IMR-90 (cell line): ENCODE data around the gene COX6A2. TPM values are rescaled to one million over a fixed set of nuclear protein-coding genes. Genes with fewer than 3 reads are reported as not detected.

Experiments used
- ATAC-seq: fragments of 200-7000 bp; cut with Tn5 transposase; 2 replicates; pipeline ENCODE4 v1.9.1; 2020; ENCODE audit warnings: low read depth, mild to moderate bottlenecking, moderate library complexity
- BruUV-seq: library from RNA; stranded (reverse); fragments of 400-500 nt; replicated peaks from 2 replicates; lab custom pipeline; 2021; lab: Mats Ljungman, UMichigan
- CTCF ChIA-PET: fragments of 300-600 bp; formaldehyde crosslinking; extraction: SDS; loops from one replicate; lab custom pipeline; 2021; ENCODE audit warnings: antibody characterized with exemption; lab: Yijun Ruan, JAX
- POLR2A ChIA-PET: fragments of 300-600 bp; sonication (Branson Sonifier 250); formaldehyde crosslinking; loops from one replicate; lab custom pipeline; 2022; ENCODE audit warnings: antibody characterized with exemption; ENCODE audit not compliant: unreplicated experiment; lab: Charles Lee
- DNase-seq: peaks from one replicate; pipeline ENCODE4 v3.0.0; 2013
- H2AFZ ChIP-seq: replicated peaks from 2 replicates; pipeline ENCODE3; 2013; ENCODE audit warnings: low read length, mild to moderate bottlenecking; ENCODE audit not compliant: poor library complexity
- H2AK5ac ChIP-seq: 2 replicates; pipeline ENCODE4 v1.6.1; 2013; ENCODE audit warnings: low read depth, low read length, inconsistent platforms
- H2AK9ac ChIP-seq: replicated peaks from 2 replicates; pipeline ENCODE3; 2013; ENCODE audit warnings: mild to moderate bottlenecking, low read depth, low read length, moderate library complexity; ENCODE audit not compliant: poor library complexity
- H2BK120ac ChIP-seq: 2 replicates; pipeline ENCODE4 v1.6.1; 2013; ENCODE audit warnings: low read depth, low read length, inconsistent platforms
- H2BK15ac ChIP-seq: 3 replicates; pipeline ENCODE4 v1.6.1; 2013; ENCODE audit warnings: low read depth, low read length, inconsistent platforms
- H2BK20ac ChIP-seq: 2 replicates; pipeline ENCODE4 v1.6.1; 2013; ENCODE audit warnings: low read depth, mild to moderate bottlenecking, inconsistent platforms, low read length, moderate library complexity
- H2BK5ac ChIP-seq: 2 replicates; pipeline ENCODE4 v1.6.1; 2013; ENCODE audit warnings: mild to moderate bottlenecking, low read depth, low read length, inconsistent platforms; ENCODE audit not compliant: poor library complexity, severe bottlenecking
- H3K14ac ChIP-seq: replicated peaks from 2 replicates; pipeline ENCODE4 v1.6.1; 2013; ENCODE audit warnings: low read depth, low read length, inconsistent platforms
- H3K18ac ChIP-seq: 2 replicates; pipeline ENCODE4 v1.6.1; 2013; ENCODE audit warnings: low read depth, low read length, control low read depth
- H3K23ac ChIP-seq: 2 replicates; pipeline ENCODE4 v1.6.1; 2013; ENCODE audit warnings: low read depth, low read length, inconsistent platforms
- H3K27ac ChIP-seq: 2 replicates; pipeline ENCODE4 v1.5.1; 2013; ENCODE audit warnings: mild to moderate bottlenecking, control low read depth, low read length; ENCODE audit not compliant: insufficient read depth
- H3K27me3 ChIP-seq: 2 replicates; pipeline ENCODE4 v1.6.1; 2013; ENCODE audit warnings: low read length; ENCODE audit not compliant: control insufficient read depth, insufficient read depth
- H3K36me3 ChIP-seq: 2 replicates; pipeline ENCODE4 v1.6.1; 2013; ENCODE audit warnings: low read length, mixed read lengths; ENCODE audit not compliant: control insufficient read depth, insufficient read depth
- H3K4ac ChIP-seq: 2 replicates; pipeline ENCODE4 v1.6.1; 2013; ENCODE audit warnings: low read depth, low read length, inconsistent platforms
- H3K4me1 ChIP-seq: 2 replicates; pipeline ENCODE4 v1.6.1; 2013; ENCODE audit warnings: low read length, mixed read lengths; ENCODE audit not compliant: control insufficient read depth, insufficient read depth
- H3K4me2 ChIP-seq: 2 replicates; pipeline ENCODE4 v1.6.1; 2013; ENCODE audit warnings: low read depth, mild to moderate bottlenecking, control low read depth, low read length, moderate library complexity
- H3K4me3 ChIP-seq: 2 replicates; pipeline ENCODE4 v1.5.1; 2013; ENCODE audit warnings: low read depth, mild to moderate bottlenecking, control low read depth, low read length, moderate library complexity; ENCODE audit not compliant: insufficient read depth
- H3K56ac ChIP-seq: 2 replicates; pipeline ENCODE4 v1.6.1; 2013; ENCODE audit warnings: low read length, inconsistent platforms; ENCODE audit not compliant: insufficient read depth; ENCODE audit errors: extremely low read depth
- H3K79me1 ChIP-seq, 2 experiments: 2 replicates each; pipeline ENCODE4 v1.6.1; 2013; ENCODE audit warnings: low read length in 2 of 2, inconsistent platforms in 1 of 2, low read depth in 1 of 2
- H3K9ac ChIP-seq: 2 replicates; pipeline ENCODE4 v1.6.1; 2013; ENCODE audit warnings: low read depth, low read length, control low read depth
- H3K9me1 ChIP-seq: 2 replicates; pipeline ENCODE4 v1.6.1; 2013; ENCODE audit warnings: low read length, inconsistent platforms; ENCODE audit not compliant: insufficient read depth
- H3K9me3 ChIP-seq: 2 replicates; pipeline ENCODE4 v1.6.1; 2013; ENCODE audit warnings: low read length; ENCODE audit not compliant: control insufficient read depth, insufficient read depth
- H4K20me1 ChIP-seq: 2 replicates; pipeline ENCODE4 v1.6.1; 2013; ENCODE audit warnings: low read length, inconsistent platforms; ENCODE audit not compliant: insufficient read depth
- H4K5ac ChIP-seq: 2 replicates; pipeline ENCODE4 v1.6.1; 2013; ENCODE audit warnings: mild to moderate bottlenecking, low read depth, low read length, control low read depth
- H4K8ac ChIP-seq, 2 experiments: 2 replicates each; pipeline ENCODE4 v1.6.1; 2013; ENCODE audit warnings: low read depth in 2 of 2, low read length in 2 of 2, control low read depth in 1 of 2, inconsistent platforms in 1 of 2
- H4K91ac ChIP-seq: 2 replicates; pipeline ENCODE4 v1.6.1; 2013; ENCODE audit warnings: low read depth, low read length, inconsistent platforms; ENCODE audit not compliant: insufficient read depth
- BHLHE40 ChIP-seq: fragments of 150-350 bp; IDR thresholded peaks from 2 replicates; pipeline ENCODE4 v1.6.1; 2016; ENCODE audit warnings: mild to moderate bottlenecking, low read depth, low read length
- CEBPB ChIP-seq: IDR thresholded peaks from 2 replicates; pipeline ENCODE4 v1.6.1; 2012; ENCODE audit warnings: low read depth, low read length, improper control_type of control experiment
- CHD1 ChIP-seq: IDR thresholded peaks from 2 replicates; pipeline ENCODE4 v1.6.1; 2012; ENCODE audit warnings: low read depth, low read length, improper control_type of control experiment
- FOS ChIP-seq: fragments of 150-350 bp; IDR thresholded peaks from 2 replicates; pipeline ENCODE4 v1.6.1; 2016; ENCODE audit warnings: low read depth, low read length
- MAFK ChIP-seq: IDR thresholded peaks from 2 replicates; pipeline ENCODE4 v1.6.1; 2012; ENCODE audit warnings: low read depth, low read length, improper control_type of control experiment
- MAZ ChIP-seq: IDR thresholded peaks from 2 replicates; pipeline ENCODE4 v1.6.1; 2012; ENCODE audit warnings: low read depth, mild to moderate bottlenecking, low read length, improper control_type of control experiment, moderate library complexity, borderline replicate concordance
- MXI1 ChIP-seq: IDR thresholded peaks from 2 replicates; pipeline ENCODE4 v1.6.1; 2012; ENCODE audit warnings: low read depth, mild to moderate bottlenecking, low read length, moderate library complexity, borderline replicate concordance
- NFE2L2 ChIP-seq: fragments of 150-350 bp; IDR thresholded peaks from 2 replicates; pipeline ENCODE4 v1.6.1; 2016; ENCODE audit warnings: low read depth, mild to moderate bottlenecking, low read length
- POLR2A ChIP-seq: IDR thresholded peaks from 2 replicates; pipeline ENCODE4 v1.6.1; 2012; ENCODE audit warnings: mild to moderate bottlenecking, low read depth, low read length
- RAD21 ChIP-seq: IDR thresholded peaks from 2 replicates; pipeline ENCODE4 v1.6.1; 2012; ENCODE audit warnings: low read length, improper control_type of control experiment
- RCOR1 ChIP-seq: IDR thresholded peaks from 2 replicates; pipeline ENCODE4 v1.6.1; 2012; ENCODE audit warnings: mild to moderate bottlenecking, low read length, improper control_type of control experiment; ENCODE audit not compliant: insufficient replicate concordance
- RFX5 ChIP-seq: IDR thresholded peaks from 2 replicates; pipeline ENCODE4 v1.8.0; 2012; ENCODE audit warnings: low read depth, mild to moderate bottlenecking, low read length, moderate library complexity
- SMC3 ChIP-seq: fragments of 150-350 bp; IDR thresholded peaks from 2 replicates; pipeline ENCODE4 v1.6.1; 2016; ENCODE audit warnings: low read depth, mild to moderate bottlenecking, antibody characterized with exemption, low read length, moderate library complexity
- USF2 ChIP-seq: fragments of 150-350 bp; IDR thresholded peaks from 2 replicates; pipeline ENCODE4 v1.6.1; 2017; ENCODE audit warnings: mild to moderate bottlenecking, antibody characterized with exemption, low read length, low read depth
- WGBS, 2 experiments: methylation state at CpG; one replicate each; pipeline versions ENCODE4 v1.1.5 to v1.1.7; 2013; ENCODE audit warnings: missing lambda C conversion rate in 2 of 2; ENCODE audit not compliant: insufficient read length in 1 of 2; ENCODE audit errors: extremely low coverage in 2 of 2; 5-methylcytosine and 5-hydroxymethylcytosine counted together
- dilution Hi-C: fragments of 300-500 bp; cut with HindIII; formaldehyde crosslinking; loops from one replicate; pipeline ENCODE4 v1.14.3; 2018; ENCODE audit warnings: low sequenced_read_pairs; ENCODE audit not compliant: unreplicated experiment
- in situ Hi-C: fragments of 300-500 bp; cut with MboI; formaldehyde crosslinking; loops from 3 replicates; pipeline ENCODE4 v1.14.3; 2019; ENCODE audit warnings: low sequenced_read_pairs, inconsistent platforms, mixed read lengths
- intact Hi-C: fragments of 100-400 bp; cut with micrococcal nuclease; formaldehyde crosslinking; loops from 2 replicates; pipeline ENCODE4 v1.10.0; 2022
- polyA plus RNA-seq, 3 experiments: library from polyadenylated mRNA; depleted of rRNA; stranded (reverse); fragments of >200 nt; gene quantifications; 2 replicates each; pipeline ENCODE4 v1.2.3, GENCODE V29; 2012; ENCODE audit warnings: low replicate concordance in 1 of 3
- total RNA-seq: library from RNA; depleted of rRNA; stranded (reverse); fragments of >200 nt; gene quantifications from 2 replicates; pipeline ENCODE4 v1.2.3, GENCODE V29; 2012
- TF ChIP-seq, protein P1 (sequence below): fragments of 150-350 bp; IDR thresholded peaks from 2 replicates; pipeline ENCODE4 v1.6.1; 2016; ENCODE audit warnings: low read depth, mild to moderate bottlenecking, low read length, moderate library complexity, borderline replicate concordance
- TF ChIP-seq, protein P2 (sequence below): conservative IDR thresholded peaks from 2 replicates; pipeline ENCODE4 v1.5.1; 2012; ENCODE audit warnings: mild to moderate bottlenecking, low read depth, low read length, improper control_type of control experiment

The COX6A2 gene
- total and polyA plus RNA-seq, 2 of the 4 experiments (the other 2 are of a cell fraction) = not detected

GRCh38 chr16:31465788-31466370 is 37.7 kb upstream of the COX6A2 start:
- no TSS peak for BruUV-seq
- H4K20me1 ChIP-seq = no peaks in the 10 kb centered on the region
- no peak overlapping the region for H3K9ac ChIP-seq
- peaks cover 2% of the 10 kb centered on the region; the same call in 1 of the 2 replicates for H3K4me1 ChIP-seq
- H3K27me3 ChIP-seq = no peaks in the 10 kb centered on the region
- no peak overlapping the region for H2AK5ac ChIP-seq
- WGBS, 2 experiments = 86% methylated on average over 1 of the region's 20 CpGs; no CpG with 5 or more reads in 1 of the 2 experiments
- in situ Hi-C loops = loop anchor here (10.0 to 25.0 kb wide), 2 partner anchors 391 to 396 kb away; partner anchors contain the start of genes ZNF267, ZNF646 and ZNF668
- H2BK20ac ChIP-seq = no peak overlapping the region
- peaks cover 30% of the 10 kb centered on the region for H3K36me3 ChIP-seq
- H3K27ac ChIP-seq = no peak overlapping the region
- H3K4me2 ChIP-seq = no peak overlapping the region
- H4K5ac ChIP-seq = no peak overlapping the region
- H3K14ac ChIP-seq = no peak overlapping the region
- H3K23ac ChIP-seq = no peak overlapping the region
- peak overlapping the region; percentile 65 for H2AK9ac ChIP-seq
- H2BK5ac ChIP-seq = no peak overlapping the region
- no peak overlapping the region for H2BK120ac ChIP-seq
- intact Hi-C loops = no loop called here
- H3K56ac ChIP-seq = no peak overlapping the region
- peaks cover 6 to 15% of the 10 kb centered on the region in 2 experiments; a peak in 3 of 4 replicates for H3K79me1 ChIP-seq
- no peak overlapping the region for H2BK15ac ChIP-seq
- H3K9me1 ChIP-seq = 0 out of 2 replicates have a peak, but pooled peaks cover 7% of the 10 kb centered on the region
- ChIA-PET CTCF (no interaction called here), POLR2A (no interaction called here)
- no peak overlapping the region for H2AFZ ChIP-seq
- H3K4me3 ChIP-seq = no peak overlapping the region
- DNase-seq (no peak), ATAC-seq (no peak)
- dilution Hi-C loops = no loop called here
- H4K8ac ChIP-seq = no peak overlapping the region
- no peak overlapping the region for H4K91ac ChIP-seq
- H3K4ac ChIP-seq = no peak overlapping the region
- TF ChIP-seq BHLHE40 (no peak), POLR2A (no peak), USF2 (no peak), MAZ (no peak), MXI1 (no peak), RFX5 (no peak), NFE2L2 (no peak), FOS (no peak), RAD21 (no peak), MAFK (no peak), CEBPB (no peak), RCOR1 (no peak), SMC3 (no peak), CHD1 (no peak)
- TF ChIP-seq, protein P1, sequence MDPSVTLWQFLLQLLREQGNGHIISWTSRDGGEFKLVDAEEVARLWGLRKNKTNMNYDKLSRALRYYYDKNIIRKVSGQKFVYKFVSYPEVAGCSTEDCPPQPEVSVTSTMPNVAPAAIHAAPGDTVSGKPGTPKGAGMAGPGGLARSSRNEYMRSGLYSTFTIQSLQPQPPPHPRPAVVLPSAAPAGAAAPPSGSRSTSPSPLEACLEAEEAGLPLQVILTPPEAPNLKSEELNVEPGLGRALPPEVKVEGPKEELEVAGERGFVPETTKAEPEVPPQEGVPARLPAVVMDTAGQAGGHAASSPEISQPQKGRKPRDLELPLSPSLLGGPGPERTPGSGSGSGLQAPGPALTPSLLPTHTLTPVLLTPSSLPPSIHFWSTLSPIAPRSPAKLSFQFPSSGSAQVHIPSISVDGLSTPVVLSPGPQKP = no peak
- TF ChIP-seq, protein P2, sequence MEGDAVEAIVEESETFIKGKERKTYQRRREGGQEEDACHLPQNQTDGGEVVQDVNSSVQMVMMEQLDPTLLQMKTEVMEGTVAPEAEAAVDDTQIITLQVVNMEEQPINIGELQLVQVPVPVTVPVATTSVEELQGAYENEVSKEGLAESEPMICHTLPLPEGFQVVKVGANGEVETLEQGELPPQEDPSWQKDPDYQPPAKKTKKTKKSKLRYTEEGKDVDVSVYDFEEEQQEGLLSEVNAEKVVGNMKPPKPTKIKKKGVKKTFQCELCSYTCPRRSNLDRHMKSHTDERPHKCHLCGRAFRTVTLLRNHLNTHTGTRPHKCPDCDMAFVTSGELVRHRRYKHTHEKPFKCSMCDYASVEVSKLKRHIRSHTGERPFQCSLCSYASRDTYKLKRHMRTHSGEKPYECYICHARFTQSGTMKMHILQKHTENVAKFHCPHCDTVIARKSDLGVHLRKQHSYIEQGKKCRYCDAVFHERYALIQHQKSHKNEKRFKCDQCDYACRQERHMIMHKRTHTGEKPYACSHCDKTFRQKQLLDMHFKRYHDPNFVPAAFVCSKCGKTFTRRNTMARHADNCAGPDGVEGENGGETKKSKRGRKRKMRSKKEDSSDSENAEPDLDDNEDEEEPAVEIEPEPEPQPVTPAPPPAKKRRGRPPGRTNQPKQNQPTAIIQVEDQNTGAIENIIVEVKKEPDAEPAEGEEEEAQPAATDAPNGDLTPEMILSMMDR = no peak
- no peak overlapping the region for H3K18ac ChIP-seq
- no peaks in the 10 kb centered on the region for H3K9me3 ChIP-seq
